Measurements from ENCODE around the gene INSRR. TPM values are rescaled to one million over a fixed set of nuclear protein-coding genes. Genes with fewer than 3 reads are reported as not detected.

Gene INSRR
- total and polyA plus RNA-seq, 2 of the 4 experiments (the other 2 are of a cell fraction): not detected

GRCh38 chr1:156845953-156846545 is 12.9 kb downstream of the INSRR start:
- H3K27ac ChIP-seq (ENCODE audit: insufficient read depth, low read length): no peak overlapping the region
- H3K4me1 ChIP-seq (ENCODE audit: control insufficient read depth, insufficient read depth, low read length): no peaks in the 10 kb centered on the region; the same call in 1 of the 2 replicates
- no peak overlapping the region for H2BK120ac ChIP-seq (ENCODE audit: low read depth, low read length)
- no peak overlapping the region for H3K4me2 ChIP-seq (ENCODE audit: low read depth, low read length)
- intact Hi-C loops (cut with micrococcal nuclease) (no loop called here), dilution Hi-C loops (cut with HindIII; ENCODE audit: low sequenced_read_pairs, unreplicated experiment) (no loop called here), in situ Hi-C loops (cut with MboI; ENCODE audit: low sequenced_read_pairs) (no loop called here)
- H2BK5ac ChIP-seq (ENCODE audit: low read depth, low read length, poor library complexity, severe bottlenecking): no peak overlapping the region
- H3K27me3 ChIP-seq (ENCODE audit: control insufficient read depth, insufficient read depth, low read length): peaks cover 86% of the 10 kb centered on the region
- H4K8ac ChIP-seq (ENCODE audit: low read depth in 2 of 2, low read length in 2 of 2): no peak overlapping the region
- H3K14ac ChIP-seq (replicated peaks; ENCODE audit: low read depth, low read length): no peak overlapping the region
- H3K56ac ChIP-seq (ENCODE audit: extremely low read depth, insufficient read depth, low read length): no peak overlapping the region
- 56% methylated on average over 5 of the region's 18 CpGs; no CpG with 5 or more reads in 1 of the 2 experiments for WGBS, 2 experiments (ENCODE audit: extremely low coverage in 2 of 2, insufficient read length in 1 of 2)
- no peak overlapping the region for H4K91ac ChIP-seq (ENCODE audit: insufficient read depth, low read depth, low read length)
- H4K5ac ChIP-seq (ENCODE audit: low read depth, low read length): no peak overlapping the region
- no peak overlapping the region for H3K4ac ChIP-seq (ENCODE audit: low read depth, low read length)
- H3K36me3 ChIP-seq (ENCODE audit: control insufficient read depth, insufficient read depth, low read length): no peaks in the 10 kb centered on the region
- ATAC-seq (ENCODE audit: low read depth) (no peak), DNase-seq (no peak)
- no peak overlapping the region for H2BK15ac ChIP-seq (ENCODE audit: low read depth, low read length)
- no peaks in the 10 kb centered on the region for H3K79me1 ChIP-seq (ENCODE audit: low read depth in 1 of 2, low read length in 2 of 2)
- no peak overlapping the region for H3K9ac ChIP-seq (ENCODE audit: low read depth, low read length)
- TF ChIP-seq FOS (IDR thresholded peaks at IDR 0.05; ENCODE audit: low read depth, low read length): no peak
- TF ChIP-seq RFX5 (IDR thresholded peaks at IDR 0.05; ENCODE audit: low read depth, low read length): no peak
- no peak for TF ChIP-seq CEBPB (IDR thresholded peaks at IDR 0.05; ENCODE audit: low read depth, low read length)
- no peak for TF ChIP-seq MXI1 (IDR thresholded peaks at IDR 0.05; ENCODE audit: borderline replicate concordance, low read depth, low read length)
- TF ChIP-seq, protein P1, sequence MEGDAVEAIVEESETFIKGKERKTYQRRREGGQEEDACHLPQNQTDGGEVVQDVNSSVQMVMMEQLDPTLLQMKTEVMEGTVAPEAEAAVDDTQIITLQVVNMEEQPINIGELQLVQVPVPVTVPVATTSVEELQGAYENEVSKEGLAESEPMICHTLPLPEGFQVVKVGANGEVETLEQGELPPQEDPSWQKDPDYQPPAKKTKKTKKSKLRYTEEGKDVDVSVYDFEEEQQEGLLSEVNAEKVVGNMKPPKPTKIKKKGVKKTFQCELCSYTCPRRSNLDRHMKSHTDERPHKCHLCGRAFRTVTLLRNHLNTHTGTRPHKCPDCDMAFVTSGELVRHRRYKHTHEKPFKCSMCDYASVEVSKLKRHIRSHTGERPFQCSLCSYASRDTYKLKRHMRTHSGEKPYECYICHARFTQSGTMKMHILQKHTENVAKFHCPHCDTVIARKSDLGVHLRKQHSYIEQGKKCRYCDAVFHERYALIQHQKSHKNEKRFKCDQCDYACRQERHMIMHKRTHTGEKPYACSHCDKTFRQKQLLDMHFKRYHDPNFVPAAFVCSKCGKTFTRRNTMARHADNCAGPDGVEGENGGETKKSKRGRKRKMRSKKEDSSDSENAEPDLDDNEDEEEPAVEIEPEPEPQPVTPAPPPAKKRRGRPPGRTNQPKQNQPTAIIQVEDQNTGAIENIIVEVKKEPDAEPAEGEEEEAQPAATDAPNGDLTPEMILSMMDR (conservative IDR thresholded peaks at IDR 0.05; ENCODE audit: low read depth, low read length): no peak
- TF ChIP-seq USF2 (IDR thresholded peaks at IDR 0.05; ENCODE audit: low read depth, low read length): no peak
- no peak for TF ChIP-seq MAFK (IDR thresholded peaks at IDR 0.05; ENCODE audit: low read depth, low read length)
- no peak for TF ChIP-seq MAZ (IDR thresholded peaks at IDR 0.05; ENCODE audit: borderline replicate concordance, low read depth, low read length)
- no peak for TF ChIP-seq RAD21 (IDR thresholded peaks at IDR 0.05; ENCODE audit: low read length)
- TF ChIP-seq SMC3 (IDR thresholded peaks at IDR 0.05; ENCODE audit: low read depth, low read length): no peak
- no peak for TF ChIP-seq POLR2A (IDR thresholded peaks at IDR 0.05; ENCODE audit: low read depth, low read length)
- no peak for TF ChIP-seq ELK1 (IDR thresholded peaks at IDR 0.05; ENCODE audit: borderline replicate concordance, low read depth, low read length)
- TF ChIP-seq NFE2L2 (IDR thresholded peaks at IDR 0.05; ENCODE audit: low read depth, low read length): no peak
- ChIA-PET CTCF (interaction anchor here (0.6 kb wide), 1 partner anchor 47 kb away, joined by 3 read pairs; no protein-coding TSS in a partner anchor), POLR2A (ENCODE audit: unreplicated experiment) (no interaction called here)
- no peak overlapping the region for H3K23ac ChIP-seq (ENCODE audit: low read depth, low read length)
- H3K4me3 ChIP-seq (ENCODE audit: insufficient read depth, low read depth, low read length): no peak overlapping the region
- BruUV-seq (replicated peaks): no TSS peak
- H2AK9ac ChIP-seq (replicated peaks; ENCODE audit: low read depth, low read length, poor library complexity): no peak overlapping the region
- no peak overlapping the region for H3K18ac ChIP-seq (ENCODE audit: low read depth, low read length)
- H2BK20ac ChIP-seq (ENCODE audit: low read depth, low read length): no peak overlapping the region
- no peaks in the 10 kb centered on the region; the same call in 1 of the 2 replicates for H4K20me1 ChIP-seq (ENCODE audit: insufficient read depth, low read length)
- H2AFZ ChIP-seq (replicated peaks; ENCODE audit: low read length, poor library complexity): no peak overlapping the region
- H3K9me1 ChIP-seq (ENCODE audit: insufficient read depth, low read length): no peaks in the 10 kb centered on the region
- H2AK5ac ChIP-seq (ENCODE audit: low read depth, low read length): no peak overlapping the region
- H3K9me3 ChIP-seq (ENCODE audit: control insufficient read depth, insufficient read depth, low read length): no peaks in the 10 kb centered on the region; the same call in 1 of the 2 replicates

Data from IMR-90 (cell line).